Activated CD8-positive, alpha-beta memory T cell treated with anti-CD3 and anti-CD28 coated beads, Interleukin-2, amount 50 U/mL, for 48 hours (primary cell): ENCODE measurements around the gene PTPRN2.
"Not testable (repeated sequence)": the region's sequence is repeated elsewhere in the genome, so short reads cannot be mapped to it uniquely, and the experiment has no call there.

Source experiments
- DNase-seq: peaks from one replicate; pipeline ENCODE4 v3.0.0-alpha.2; 2020

The PTPRN2 gene

GRCh38 chr7:157501581-157501980 lies 1086.0 kb downstream of the PTPRN2 start:
- peak; percentile 50 for DNase-seq

DNA sequence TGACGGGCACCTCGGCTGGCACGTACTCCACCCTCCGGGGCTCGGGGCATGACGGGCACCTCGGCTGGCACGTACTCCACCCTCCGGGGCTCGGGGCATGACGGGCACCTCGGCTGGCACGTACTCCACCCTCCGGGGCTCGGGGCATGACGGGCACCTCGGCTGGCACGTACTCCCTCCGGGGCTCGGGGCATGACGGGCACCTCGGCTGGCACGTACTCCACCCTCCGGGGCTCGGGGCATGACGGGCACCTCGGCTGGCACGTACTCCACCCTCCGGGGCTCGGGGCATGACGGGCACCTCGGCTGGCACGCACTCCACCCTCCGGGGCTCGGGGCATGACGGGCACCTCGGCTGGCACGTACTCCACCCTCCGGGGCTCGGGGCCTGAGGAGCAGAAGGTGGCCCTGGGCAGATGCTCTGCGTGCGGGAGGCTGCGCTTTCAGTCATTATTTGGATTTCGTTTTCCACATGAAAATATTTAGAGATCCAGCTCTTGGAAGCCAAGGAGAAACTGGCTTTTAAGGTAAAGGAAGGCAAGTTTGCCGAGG lies 1086.6 kb downstream of the PTPRN2 start:
- DNase-seq, result not testable (repeated sequence)

- peak; percentile 46 for DNase-seq
These were observed 1087.3 kb downstream of the PTPRN2 start for GRCh38 chr7:157500171-157500960.

GRCh38 chr7:157499835-157500153 lies 1087.8 kb downstream of the PTPRN2 start:
- no peak for DNase-seq

- peak; percentile 50 for DNase-seq
These were observed 1088.3 kb downstream of the PTPRN2 start for GRCh38 chr7:157499121-157499834.

GRCh38 chr7:157498657-157499056 lies 1089.0 kb downstream of the PTPRN2 start:
- DNase-seq, result peak; percentile 38

GRCh38 chr7:157497744-157498651 lies 1089.6 kb downstream of the PTPRN2 start:
- DNase-seq, result peak; percentile 49

- peak; percentile 46 for DNase-seq
These were observed 1090.3 kb downstream of the PTPRN2 start for GRCh38 chr7:157497367-157497743.

GRCh38 chr7:157496416-157497275 lies 1091.0 kb downstream of the PTPRN2 start:
- peak; percentile 46 for DNase-seq

- DNase-seq, result peak; percentile 58
These were observed 1092.0 kb downstream of the PTPRN2 start for GRCh38 chr7:157495594-157495993.

DNA sequence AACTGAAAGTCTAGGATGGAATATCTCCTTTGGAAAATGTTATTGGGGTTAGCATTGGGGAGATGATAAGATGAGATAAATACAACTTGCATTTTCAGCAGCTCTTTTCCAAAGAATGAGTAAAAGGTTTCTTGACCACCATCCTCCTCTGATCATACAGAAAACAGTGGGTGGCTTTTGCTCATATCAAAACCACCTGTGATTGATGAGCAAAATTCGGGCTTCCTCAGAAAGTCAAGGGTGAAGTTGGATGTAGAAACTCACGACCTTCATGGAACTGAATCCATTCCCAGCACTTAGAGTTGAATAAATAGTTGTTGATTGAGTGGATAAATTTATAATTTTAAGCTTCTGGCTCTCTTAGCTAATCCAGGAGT lies 1092.5 kb downstream of the PTPRN2 start:
- DNase-seq, result peak; percentile 34

DNA sequence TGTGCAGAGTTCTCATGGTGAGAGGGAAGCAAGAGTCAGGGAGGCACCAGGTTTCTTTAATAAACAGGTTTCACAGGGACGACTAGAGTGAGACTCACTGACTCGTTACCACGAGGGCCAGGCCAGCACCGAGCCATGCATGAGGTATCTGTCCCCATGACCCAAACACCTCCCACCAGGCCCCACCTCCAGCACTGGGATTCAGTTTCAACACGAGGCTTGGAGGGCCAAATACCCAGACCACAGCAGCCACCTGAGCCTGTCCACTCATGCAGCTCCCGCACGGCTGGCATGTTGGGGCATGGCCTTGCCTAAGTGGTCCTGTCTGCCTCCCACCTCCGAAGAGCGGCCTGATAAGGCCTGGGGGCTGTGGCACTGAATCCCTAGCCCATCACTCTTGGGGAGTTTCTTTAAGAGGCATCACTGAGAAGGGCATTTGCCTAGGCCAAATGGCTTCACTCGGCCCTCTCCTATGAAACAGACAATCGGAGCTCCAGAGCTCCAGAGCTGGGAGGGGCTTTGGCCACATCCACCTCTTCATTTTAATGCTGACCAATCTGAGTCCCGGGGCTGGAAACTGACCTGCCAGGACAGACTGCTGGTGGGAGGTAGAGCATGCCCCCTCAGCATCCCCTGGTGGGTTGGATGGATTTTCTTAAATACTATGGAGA lies 1093.0 kb downstream of the PTPRN2 start:
- DNase-seq, result peak; percentile 53

DNA sequence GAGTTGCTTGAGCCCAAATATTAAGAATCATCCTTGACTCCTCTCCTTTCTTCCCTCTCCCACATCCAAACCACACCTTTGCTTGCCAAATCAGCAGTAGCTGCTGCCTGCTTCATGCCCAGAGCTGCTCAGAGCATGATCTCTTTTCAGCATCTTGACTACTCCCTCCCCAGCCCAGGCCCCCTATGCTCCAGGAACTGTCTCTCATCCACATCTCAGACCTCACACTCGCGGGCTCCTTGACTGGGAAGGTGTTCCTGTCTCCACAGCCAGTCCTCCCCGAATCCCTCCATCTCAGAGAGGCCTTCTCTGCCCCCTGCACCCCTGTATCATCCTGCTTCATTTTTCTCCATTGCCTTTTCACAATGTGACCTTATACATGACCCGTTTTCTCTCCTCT lies 1093.8 kb downstream of the PTPRN2 start:
- DNase-seq, result peak; percentile 48

DNA sequence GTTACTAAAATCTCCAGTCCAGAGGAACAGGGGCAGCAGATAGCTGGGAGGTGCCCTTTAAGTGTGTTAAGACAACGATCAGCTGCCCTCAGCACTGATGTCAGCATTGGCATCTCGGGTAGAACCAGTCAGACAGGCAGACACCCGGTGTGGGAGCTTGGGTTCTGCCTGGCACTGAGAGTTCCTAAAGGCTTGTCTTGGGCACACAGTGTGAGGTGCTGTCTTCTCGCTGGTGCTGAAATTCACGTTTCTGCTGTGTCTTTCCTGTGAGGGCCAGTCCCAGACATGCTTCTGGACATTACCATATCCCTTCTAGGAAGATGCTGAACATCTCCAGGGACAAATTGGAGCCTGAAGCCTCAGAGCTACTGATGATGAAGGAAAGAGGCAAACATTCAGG lies 1094.6 kb downstream of the PTPRN2 start:
- peak; percentile 53 for DNase-seq

GRCh38 chr7:157490465-157490912 lies 1097.1 kb downstream of the PTPRN2 start:
- DNase-seq, result peak; percentile 58

- DNase-seq, result not testable (repeated sequence)
These were observed 1097.8 kb downstream of the PTPRN2 start for GRCh38 chr7:157489870-157490269.
